Fibroblast of skin of abdomen (primary cell): Measurements from ENCODE around the gene FBXW11.
A peak's percentile ranks its signal among the peaks of the same experiment; 100 is the strongest.
"Not testable (repeated sequence)": the region's sequence is repeated elsewhere in the genome, so short reads cannot be mapped to it uniquely, and the experiment has no call there.

Experiments used
- DNase-seq: peaks from one replicate; pipeline ENCODE4 v3.0.0-alpha.2; 2013

The FBXW11 gene

DNA sequence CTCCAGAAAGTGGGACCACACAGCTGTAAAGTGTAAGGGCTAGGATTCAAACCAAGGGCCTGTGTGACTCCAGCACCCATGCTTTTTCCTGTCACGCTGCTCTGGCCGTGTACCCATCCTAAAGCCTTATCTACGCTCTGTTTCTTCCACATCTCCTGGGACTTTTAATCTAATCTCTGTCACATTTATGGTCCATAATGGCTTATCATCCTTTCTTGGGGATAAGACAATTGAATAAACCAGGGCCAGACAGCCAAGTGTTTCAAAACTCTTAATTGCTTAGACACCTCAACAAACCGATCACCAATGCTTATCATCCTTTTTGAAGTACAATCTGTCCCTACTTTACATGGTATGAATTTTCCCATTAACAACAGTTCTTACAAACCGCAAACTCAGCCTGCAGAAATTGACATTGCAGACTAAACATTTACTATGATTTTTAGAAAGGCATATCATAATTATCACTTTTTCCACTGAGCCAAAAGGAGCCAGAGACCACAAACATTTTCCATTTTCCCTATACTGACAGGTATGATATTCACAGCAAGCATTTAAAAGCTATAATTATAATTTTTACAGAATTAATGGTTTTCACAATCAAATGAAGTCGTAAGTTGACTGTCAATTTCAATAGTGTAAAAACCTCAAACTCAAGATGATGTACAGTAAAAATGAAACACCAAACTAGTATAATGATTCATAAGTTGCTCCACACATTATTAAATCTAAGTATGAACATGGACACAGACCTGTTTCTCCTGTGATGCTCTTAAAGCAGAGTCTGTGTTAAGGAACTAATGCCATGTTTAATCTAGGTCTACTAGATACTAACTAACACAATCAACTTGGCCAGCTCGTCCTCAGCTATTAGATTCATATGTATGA lies 99.5 kb downstream of the FBXW11 start:
- DNase-seq, result no peak

DNA sequence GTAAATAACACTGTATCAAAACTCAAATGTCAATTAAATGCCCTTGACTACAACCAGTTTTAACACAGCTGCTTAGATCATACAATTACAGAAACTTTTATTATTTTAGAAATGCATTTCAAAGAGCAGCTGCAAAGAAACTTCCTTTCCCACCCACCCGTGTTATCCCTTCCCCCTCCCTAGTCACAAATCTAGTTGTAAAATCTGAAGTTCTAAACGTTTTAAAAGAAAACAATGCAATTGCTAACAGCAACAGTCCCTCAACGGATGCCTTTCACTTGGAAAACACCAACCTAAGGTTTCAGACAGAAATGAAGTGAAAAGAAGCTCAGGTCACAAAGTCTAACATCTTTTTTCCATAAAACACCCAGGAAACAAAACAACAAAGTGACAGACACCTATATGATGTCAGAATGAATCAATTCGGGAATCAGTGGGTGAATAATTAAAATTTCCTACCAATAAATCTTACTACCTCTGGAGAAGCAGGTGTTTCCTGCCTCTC lies 100.3 kb downstream of the FBXW11 start:
- DNase-seq, result no peak

DNA sequence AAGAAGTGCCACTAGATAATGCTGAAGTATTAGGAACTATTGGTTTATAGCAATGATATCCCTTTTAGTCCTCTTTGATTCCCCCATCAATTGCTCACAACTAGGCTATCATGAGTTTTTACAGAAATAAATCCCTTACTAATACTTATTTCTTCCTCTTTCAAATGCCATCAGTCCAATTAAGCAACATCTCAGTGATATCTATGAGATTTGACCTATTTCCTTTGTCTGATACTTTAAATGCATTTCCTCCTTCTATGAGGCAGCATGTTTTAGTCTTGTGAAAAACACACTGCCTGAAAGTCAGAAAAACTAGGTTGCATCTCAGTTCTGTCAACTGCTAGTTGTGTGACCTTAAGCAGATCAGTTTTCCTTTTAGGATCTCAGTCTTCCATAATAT lies 101.6 kb downstream of the FBXW11 start:
- no peak for DNase-seq

DNA sequence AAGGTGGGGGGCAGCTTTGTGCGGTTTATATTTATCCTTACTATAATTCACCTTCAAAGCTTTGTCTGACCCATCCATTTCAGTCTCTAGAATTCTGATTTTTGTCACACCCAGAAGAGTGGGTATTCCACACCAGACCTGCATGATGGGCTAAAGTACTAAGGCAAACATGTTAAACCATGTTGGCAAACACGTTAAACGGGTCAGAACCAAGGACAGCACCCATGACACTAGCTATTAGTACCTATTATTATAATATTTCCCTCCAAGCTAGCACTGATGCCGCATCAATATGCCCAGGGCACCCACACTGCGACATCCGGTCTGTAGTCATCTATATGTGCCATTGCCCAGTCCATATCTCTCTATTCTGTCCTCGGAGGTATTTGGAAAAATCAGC lies 104.7 kb downstream of the FBXW11 start:
- no peak for DNase-seq

DNA sequence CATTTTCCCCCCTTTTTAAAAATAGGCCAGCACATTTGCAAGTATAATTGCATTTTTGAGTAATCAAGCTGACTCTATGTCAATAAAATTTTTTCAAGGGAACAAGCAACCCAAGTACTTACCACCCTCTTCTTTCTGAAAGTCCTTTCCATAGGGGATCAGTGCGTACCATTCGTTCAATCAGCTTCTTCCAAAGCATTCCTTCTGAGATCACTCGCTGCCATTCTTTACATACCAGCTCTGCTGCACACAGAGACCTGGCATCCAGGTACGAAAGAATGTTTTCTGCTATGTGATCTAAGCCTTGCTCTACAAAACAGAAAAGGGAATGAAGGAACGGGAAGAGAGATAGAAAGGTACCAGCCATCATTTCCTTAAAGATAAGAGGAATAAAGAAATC lies 106.6 kb downstream of the FBXW11 start:
- no peak for DNase-seq

DNA sequence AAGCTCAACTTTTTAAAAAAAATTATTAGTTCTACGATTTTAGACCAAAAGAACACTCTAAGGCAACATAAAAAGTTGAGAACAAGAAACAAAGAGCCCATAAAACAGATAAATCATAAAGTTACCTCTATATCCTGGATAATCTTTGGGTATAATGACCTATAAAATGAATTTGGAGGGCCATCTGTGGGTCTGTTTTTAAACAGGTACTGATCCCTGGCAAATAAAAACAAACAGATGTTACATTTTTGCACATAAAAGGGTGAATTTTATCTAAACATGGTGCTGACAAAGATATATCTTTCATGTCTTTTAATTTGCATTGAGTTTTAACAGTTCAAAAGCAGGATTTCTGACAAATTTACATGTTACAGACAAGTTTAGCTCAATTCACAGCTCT lies 107.6 kb downstream of the FBXW11 start:
- no peak for DNase-seq

DNA sequence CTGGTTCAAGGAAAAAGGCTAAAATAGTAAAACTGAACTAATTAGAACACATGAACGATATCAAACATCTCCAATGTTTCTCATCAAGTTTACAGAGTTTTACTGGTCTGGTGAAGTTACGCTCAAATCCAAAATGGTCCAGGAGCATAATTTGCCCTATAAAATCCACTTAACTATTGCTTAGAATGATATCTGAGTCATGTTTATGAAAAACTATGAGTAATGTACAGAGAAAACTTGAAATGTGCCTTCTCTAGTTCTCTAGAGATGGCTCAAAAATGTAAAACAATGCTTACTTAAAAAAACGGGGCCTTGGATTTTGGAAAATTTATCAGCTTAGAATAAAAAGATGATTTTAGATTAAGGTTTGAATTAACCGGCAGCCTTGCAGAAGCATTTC lies 108.1 kb downstream of the FBXW11 start:
- no peak for DNase-seq

DNA sequence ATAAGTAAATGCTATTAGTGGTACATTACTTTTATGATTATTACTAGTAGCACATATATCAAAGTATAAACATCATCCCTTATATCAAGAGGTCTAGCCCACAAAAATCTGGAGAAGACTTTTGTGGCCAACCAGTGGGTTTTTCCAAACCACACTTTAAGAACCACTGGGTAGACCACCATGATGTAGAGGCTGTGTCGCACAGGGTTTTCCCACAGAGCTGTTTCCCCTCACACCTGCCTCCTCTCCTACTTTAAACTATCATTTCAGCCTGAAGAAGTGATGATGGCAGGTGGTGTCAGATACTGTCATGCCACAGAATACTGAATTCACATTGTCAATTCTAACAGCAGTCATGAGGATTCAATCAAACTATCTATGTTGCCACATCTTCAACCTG lies 109.2 kb downstream of the FBXW11 start:
- no peak for DNase-seq

DNA sequence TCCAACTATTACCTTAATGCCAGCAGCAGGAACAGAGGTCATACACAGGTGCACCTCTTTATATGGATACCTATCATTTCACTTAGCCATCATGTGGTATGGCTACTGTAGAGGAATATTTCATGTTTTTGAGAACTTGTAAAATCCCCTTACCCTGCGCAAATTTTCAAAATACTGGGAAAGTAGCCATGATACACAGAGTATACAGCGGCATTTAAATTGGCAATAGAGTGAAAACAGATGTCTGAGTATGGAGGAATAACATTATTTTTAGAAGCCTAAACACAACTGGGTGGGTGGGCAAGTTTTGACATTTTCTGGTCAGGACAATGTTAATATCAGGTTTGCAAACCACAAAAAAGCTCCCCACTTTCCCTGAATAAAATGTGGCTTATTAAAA lies 111.4 kb downstream of the FBXW11 start:
- peak; percentile 35 for DNase-seq

DNA sequence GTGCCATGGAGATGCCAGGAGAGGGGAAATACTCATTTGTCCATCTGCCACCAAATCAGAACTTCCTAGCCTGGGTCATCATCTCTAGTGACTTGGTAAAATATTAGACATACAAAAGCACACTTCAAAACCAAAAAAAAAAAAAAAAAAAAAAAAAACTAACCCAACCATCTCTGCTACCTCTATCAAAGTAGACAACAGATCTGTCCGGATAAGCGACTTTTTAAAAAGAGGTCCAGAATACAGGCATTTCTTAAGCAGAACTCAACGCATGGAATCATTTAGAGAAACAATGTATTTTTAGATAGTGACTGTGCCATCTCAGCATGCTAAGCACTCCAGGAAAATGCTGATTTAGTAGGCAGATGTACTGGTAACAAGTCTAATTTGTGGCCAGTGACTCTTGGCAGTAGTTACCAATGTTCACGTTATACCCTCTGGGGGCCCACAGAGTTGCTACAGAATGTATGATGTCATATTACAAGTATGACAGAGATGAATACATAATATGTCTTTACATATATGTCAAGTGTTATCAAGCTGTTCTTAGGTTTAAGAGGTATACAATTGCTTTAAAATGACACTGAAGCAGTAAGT lies 113.0 kb downstream of the FBXW11 start:
- peak; percentile 85 for DNase-seq

DNA sequence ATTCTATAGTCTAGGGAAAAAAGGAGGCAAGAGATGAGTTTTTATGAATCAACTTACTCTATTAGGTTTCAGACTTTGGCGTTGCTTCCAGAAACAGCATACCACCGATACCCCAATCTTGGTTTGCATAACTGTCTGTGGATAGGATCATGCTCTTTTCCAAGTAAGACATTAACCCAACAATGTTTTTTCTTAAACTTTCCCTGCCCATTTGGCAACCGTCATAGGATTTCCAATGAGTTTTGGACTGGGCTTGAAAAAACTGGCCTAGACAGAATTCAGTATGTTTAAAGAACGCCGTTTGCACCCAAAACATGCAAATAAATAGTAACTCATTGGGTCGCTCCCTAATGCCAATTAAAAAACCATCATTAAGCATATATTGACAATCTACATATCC lies 114.8 kb downstream of the FBXW11 start:
- no peak for DNase-seq

DNA sequence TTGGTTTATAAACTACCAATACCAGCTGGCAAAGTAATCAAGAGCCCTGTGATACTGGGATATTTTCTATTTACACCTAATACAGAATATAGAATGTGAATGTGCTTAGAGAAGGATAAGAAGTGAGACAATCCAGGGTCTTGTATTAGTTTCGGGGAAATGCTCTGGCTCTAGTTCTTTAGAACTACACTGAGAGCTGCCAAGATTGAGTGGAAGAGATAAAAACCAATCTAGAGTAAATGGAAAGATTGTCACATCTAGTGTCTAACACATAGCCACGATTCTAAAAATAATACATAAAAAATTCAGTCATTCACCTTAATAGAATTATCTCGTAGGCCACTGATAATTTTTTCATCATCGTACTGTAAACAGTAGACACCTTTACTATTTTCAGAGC lies 115.3 kb downstream of the FBXW11 start:
- no peak for DNase-seq

DNA sequence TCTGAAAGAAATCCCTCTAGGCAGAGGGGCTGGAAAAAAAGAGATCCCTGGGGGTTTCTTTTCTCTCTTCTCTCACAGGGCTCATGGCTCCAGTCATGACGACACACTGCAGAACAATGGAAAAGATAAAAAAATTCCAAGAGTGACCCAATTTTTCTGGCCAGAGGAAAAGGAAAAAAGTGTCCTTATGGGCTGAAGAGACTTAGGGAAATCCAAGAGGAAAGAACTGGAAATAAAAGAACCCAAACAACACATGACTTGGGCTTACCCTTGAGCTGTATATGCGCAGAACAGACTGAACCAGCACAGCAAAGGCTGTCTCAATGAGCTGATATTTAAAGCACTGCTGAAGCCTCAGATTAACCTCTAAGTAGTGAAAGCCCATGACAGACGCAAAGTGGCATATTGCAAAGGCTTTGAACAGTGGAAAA lies 118.4 kb downstream of the FBXW11 start:
- no peak for DNase-seq

DNA sequence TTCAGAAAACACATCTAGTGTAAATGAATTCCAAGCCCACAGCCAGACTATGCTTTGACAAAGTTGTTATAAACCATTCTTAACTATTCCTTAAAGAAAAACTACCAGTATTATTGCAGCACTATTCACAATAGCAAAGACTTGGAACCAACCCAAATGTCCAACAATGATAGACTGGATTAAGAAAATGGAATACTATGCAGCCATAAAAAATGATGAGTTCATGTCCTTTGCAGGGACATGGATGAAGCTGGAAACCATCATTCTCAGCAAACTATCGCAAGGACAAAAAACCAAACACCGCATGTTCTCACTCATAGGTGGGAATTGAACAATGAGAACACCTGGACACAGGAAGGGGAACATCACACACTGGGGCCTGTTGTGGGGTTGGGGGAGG lies 120.4 kb downstream of the FBXW11 start:
- DNase-seq, result not testable (repeated sequence)

DNA sequence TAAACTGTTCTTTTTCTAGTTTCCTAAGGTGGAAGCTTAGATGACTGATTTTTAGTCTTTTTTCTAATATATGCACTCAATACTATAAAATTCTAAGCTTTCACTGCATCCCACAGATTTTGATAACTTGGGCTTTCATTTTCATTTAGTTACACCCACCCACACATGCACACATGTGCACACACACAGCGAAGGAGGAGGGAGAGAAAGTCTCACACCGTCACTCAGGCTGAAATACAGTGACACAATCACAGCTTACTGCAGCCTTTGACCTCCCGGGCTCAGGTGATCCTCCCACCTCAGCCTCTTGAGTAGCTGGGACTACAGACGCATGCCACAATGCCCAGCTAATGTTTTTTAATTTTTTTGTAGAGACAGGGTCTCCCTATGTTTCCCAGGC lies 124.3 kb downstream of the FBXW11 start:
- no peak for DNase-seq

DNA sequence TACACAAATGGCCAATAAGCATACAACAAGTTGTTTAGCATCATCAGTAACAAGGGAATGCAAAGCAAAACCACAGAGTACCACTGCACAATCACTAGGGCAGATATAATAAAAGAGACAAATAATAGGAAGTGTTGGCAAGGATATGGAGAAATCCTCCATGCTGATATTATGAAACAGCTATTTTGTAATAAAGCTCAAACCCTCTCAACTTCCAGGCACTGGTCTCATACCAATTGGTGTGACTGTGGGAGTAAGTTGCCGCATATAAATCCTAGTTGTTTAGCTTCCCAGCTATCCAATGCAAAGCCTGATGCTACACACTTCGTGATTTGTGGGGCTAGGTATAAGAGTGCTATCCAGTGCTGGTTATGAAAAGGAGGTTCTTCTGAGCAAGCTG lies 132.2 kb downstream of the FBXW11 start:
- DNase-seq, result peak; percentile 33

DNA sequence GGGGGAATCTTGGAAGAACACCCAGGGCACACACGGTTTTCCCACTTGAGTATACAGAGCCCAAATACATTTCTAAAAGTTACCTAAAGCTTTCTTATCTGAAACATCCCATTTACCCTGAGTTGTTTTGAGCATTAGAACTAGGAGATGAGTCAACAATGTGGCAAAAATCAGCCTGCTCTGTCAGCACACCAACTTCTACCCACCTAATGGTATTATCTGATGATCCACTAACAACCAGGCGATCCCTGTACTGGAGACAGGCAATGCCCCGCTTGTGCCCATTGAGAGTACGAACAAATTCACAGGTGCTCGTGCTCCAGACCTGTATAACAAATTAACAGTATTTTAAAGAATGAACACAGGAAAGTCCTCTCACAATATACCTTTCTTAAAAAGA lies 133.8 kb downstream of the FBXW11 start:
- no peak for DNase-seq

DNA sequence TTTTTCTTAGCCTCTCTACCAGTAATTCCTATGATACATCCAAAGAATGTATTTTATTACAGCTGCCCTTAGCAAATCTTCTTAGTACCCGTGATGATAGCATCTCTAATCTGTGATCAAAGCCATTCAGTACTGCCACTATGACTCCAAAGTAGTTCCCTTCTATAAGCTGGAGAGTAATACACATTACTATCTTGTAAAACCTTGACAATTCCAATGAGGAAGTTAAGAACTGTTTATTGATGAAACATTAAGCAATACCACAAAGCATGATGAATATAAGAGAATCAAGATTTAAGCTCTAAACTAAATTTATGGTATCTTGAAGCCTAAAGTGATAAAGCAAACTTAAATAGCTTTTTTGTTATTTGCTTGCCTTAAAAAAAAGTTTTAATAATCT lies 134.7 kb downstream of the FBXW11 start:
- no peak for DNase-seq

DNA sequence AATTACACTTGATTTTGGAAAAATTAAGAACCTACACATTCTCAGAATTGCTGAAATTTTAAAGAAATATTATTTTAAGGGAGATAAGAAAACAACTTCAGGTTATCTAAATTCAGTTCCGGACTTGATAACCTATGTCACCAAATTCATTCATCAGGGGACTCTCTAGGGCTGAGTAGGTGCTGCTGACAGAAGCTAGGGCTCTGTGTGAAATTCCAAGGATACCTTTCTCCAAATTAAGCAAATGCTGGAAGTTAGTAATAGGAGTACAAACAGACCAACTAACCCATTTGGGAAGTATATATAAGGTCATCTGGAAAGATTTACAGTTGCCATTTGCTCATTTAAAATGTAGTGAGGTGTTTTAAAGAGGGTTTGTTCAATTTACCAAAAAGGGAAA lies 136.5 kb downstream of the FBXW11 start:
- DNase-seq, result no peak

DNA sequence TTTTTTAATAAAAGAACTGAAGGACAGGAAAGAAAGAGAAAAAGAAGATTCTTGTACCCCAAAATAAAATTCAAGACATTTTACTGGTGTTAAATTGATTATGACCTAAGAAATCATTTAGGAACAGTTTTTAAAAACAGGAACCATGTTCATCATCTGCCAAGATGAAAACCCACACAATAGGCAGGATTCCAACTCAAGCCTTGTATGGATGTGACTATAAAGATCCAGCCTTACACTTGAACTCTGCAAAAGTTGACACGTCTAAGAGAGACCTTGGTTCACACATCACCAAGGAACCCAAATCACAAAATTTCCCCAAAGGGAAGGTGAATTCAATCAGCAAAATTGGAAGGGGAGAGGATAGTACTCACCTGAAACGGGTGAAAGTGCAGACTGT lies 138.2 kb downstream of the FBXW11 start:
- no peak for DNase-seq

DNA sequence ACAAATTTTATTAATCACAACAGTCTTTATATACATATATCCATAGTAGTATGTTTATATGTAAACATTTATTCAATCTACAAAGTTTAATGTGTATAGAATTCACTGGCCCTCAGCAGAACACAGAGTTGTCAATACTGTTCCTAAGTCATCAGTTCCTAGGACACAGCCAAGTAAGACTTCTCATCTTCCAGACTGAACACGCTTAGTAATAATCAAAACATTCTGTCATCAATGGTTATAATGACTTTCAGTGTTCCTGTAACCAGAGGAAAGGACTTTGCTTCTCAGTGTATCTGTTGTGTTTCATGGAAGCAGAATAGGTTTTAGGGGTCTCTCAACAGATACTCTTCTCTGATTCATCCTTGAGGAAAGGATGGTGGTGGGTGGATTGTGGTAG lies 138.7 kb downstream of the FBXW11 start:
- DNase-seq, result peak; percentile 40

DNA sequence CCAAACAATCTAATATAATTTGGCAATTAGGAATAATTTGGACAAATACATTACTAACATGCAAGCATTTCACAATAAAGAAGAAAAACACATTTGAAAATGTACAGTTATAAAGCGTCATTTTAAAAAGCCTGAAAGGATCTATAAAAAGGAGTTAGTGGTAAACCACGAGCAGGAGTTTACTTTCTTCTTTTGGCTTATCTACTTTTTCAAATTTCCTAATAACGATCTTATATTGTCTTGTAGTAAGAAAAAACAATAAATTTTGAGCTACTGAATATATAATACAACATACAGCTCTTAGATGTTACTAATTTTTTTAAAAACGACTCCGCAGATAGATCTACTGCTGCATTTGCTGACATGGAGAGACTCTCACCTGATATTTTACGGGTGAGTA lies 141.0 kb downstream of the FBXW11 start:
- DNase-seq, result no peak

DNA sequence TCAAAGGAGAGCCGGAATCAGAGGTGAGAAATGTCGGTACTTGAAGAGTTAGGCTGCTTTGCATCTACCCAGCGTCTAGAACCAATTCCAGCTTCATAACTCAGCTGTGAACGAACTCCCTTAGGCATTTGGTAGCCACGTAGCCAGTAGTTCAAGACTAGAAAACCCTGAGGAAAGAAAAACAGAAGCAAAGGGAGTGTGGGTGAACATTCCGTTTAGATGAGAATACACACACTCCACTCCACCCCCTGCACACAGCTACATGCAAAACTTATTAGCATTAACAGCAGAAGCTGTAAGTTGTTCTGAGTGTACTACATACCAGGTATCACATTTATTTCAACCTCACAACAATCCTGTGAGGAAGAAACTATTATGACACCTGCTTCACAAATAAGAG lies 142.5 kb downstream of the FBXW11 start:
- DNase-seq, result peak; percentile 93

DNA sequence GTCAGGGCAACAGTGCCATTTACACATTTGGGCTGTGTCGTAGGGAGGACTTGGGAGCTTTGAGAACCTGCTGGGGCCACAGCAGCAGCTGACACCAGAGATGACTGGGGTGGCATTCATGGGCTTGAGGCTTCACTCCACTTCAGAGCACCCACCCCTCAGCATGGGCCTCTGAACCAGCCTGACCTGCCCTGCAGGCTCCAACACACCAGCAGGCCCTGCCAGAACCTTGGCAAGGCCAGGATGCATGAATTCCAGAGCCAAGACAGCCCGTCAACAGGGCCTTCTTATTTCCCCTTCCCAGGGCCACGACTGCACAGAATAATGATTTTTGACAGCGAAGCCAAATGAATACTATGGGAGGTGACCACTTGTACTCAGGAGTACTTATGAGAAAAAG lies 143.8 kb downstream of the FBXW11 start:
- DNase-seq, result no peak
